HG03439 (cell line): ENCODE measurements around the gene SCAND1.

ENCODE experiments used
- ATAC-seq: cut with Tn5 transposase; IDR thresholded peaks from one replicate; pipeline ENCODE4 v1.9.1; 2021; ENCODE audit warnings: mild to moderate bottlenecking, moderate library complexity; ENCODE audit not compliant: unreplicated experiment

Gene SCAND1

DNA sequence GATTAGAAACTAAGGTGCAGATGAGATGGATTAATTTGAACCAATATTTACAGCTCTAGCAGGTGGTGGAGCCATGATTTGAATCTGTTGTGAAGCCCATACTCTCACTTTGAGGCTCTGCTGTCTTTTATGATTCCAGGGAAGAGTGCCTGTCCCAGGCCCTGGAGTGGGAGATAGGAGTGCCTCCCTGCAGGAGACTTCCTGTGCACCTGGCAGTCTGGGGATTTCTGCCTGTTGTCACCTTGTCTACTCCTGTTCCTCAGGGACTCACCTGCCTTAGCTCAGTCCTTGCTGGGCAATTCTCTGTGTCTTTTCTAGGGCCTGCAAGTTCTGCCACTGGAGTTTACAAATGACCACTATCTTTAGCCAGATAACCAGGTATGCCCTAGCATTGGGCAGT is 46.3 kb downstream of the SCAND1 start:
- ATAC-seq: no peak

DNA sequence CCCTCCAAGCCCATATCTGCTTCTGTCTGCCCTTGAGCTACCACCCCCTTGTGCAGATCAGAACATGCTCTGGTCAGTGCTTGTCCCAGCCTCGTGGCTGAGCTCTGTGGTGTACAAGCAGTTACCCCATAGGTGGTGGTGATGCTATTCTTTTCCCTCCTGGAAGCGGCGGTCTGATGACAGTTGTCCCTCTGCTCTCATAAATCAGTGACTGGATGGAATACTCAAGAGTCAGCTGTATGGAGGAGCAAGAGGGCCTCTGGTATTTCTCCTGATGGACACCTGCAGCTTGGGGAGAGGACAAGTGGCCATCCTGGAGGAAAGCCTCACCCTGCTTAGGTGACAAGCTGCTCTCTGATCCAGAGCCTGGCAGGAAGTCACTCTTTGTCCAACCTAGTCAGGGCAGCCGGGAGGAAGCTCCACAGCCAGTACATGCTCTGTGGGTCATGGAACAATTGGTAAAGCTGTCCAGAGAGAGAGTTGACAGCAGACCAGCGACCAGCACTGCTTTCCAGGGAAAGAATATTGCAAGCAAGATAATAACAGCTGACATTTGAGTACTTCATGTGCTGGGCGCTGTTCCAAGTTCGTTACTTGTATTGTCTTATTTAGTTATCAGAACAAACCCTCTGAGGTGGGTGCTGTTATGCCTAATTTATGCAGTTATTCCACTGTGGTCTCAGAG is 47.1 kb downstream of the SCAND1 start:
- no peak for ATAC-seq

DNA sequence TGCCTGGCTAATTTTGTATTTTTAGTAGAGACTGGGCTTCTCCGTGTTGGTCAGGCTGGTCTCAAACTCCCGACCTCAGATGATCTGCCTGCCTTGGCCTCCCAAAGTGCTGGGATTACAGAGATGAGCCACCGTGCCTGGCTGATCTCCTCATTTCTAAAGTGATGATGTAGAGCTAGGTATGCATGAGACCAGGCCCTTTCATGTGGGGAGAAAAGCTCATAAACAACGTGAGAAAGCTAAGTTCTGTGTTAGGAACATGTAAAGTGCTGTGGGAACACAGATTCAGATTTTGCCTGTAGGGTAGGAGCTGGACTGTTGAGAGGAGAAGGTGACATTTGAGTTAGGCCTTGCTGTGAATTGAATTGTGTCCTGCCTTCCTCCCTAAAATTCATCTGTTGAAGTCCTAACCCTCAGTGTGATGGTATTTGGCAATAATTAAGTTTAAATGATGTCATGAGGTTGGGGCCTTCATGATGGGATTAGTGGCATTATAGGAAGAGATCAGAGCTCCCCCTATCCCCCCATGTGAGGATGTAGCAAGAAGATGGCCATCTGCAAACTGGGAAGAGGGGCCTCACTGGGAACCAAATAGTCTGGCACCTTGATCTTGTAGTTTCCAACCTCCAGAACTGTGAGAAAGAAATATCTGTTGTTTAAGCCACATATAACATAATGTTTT is 49.2 kb downstream of the SCAND1 start:
- ATAC-seq: no peak

DNA sequence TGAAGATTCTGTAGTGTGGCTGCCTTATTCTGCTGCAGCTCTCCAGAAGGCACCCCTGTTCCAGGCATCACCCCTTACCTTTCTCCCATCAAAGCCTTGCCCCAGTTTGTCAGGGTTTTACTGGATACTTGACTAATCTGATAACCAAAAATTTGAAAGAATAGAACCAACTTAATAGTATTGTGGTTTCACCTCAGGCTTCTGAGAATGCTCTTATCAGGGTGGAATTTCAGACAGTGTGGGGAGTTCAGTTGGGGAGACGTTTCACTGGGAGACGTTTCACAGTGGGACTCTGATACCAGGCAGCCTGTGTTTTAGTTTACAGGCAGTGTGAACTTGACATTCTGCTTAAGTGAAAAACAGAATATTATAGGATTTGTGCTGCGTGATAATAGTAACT is 50.5 kb downstream of the SCAND1 start:
- ATAC-seq: no peak
